HG02938 (cell line): Measurements from ENCODE around the gene GADD45A.

ENCODE experiments used
- ATAC-seq: cut with Tn5 transposase; IDR thresholded peaks from one replicate; pipeline ENCODE4 v1.9.1; 2021; ENCODE audit warnings: mild to moderate bottlenecking, moderate library complexity; ENCODE audit not compliant: unreplicated experiment

Gene GADD45A

GRCh38 chr1:67666636-67667035 is 18.4 kb upstream of the GADD45A start:
- ATAC-seq = no peak

- no peak for ATAC-seq
Observed at GRCh38 chr1:67668660-67669059, 16.3 kb upstream of the GADD45A start.

GRCh38 chr1:67672260-67672803 is 12.7 kb upstream of the GADD45A start:
- ATAC-seq = no peak

GRCh38 chr1:67673468-67674201 is 11.4 kb upstream of the GADD45A start:
- no peak for ATAC-seq

- no peak for ATAC-seq
Observed at GRCh38 chr1:67674260-67675011, 10.6 kb upstream of the GADD45A start.

- peak; percentile 70 for ATAC-seq
Observed at GRCh38 chr1:67675800-67676199, 9.2 kb upstream of the GADD45A start.

GRCh38 chr1:67676287-67676686 is 8.7 kb upstream of the GADD45A start:
- no peak for ATAC-seq

- ATAC-seq = no peak
Observed at GRCh38 chr1:67676946-67677345, 8.1 kb upstream of the GADD45A start.

- no peak for ATAC-seq
Observed at GRCh38 chr1:67677408-67677807, 7.6 kb upstream of the GADD45A start.

- no peak for ATAC-seq
Observed at GRCh38 chr1:67677930-67678329, 7.1 kb upstream of the GADD45A start.

- no peak for ATAC-seq
Observed at GRCh38 chr1:67679691-67680090, 5.3 kb upstream of the GADD45A start.

- no peak for ATAC-seq
Observed at GRCh38 chr1:67680486-67680885, 4.5 kb upstream of the GADD45A start.

GRCh38 chr1:67682659-67683197 is 2.3 kb upstream of the GADD45A start:
- no peak for ATAC-seq

- no peak for ATAC-seq
Observed at GRCh38 chr1:67683316-67683715, 1.7 kb upstream of the GADD45A start.

GRCh38 chr1:67683766-67684525 is 1.1 kb upstream of the GADD45A start:
- ATAC-seq = no peak

- ATAC-seq = no peak
Observed at GRCh38 chr1:67684526-67685066, 405 bp upstream of the GADD45A start.

- peak; percentile 12 for ATAC-seq
Observed at GRCh38 chr1:67685558-67686266, 711 bp downstream of the GADD45A start.

GRCh38 chr1:67686267-67687197 is 1.5 kb downstream of the GADD45A start:
- peak; percentile 15 for ATAC-seq

GRCh38 chr1:67687198-67687545 is 2.2 kb downstream of the GADD45A start:
- ATAC-seq = no peak
